ENCODE data around the gene ARIH2. TPM values are rescaled to one million over a fixed set of nuclear protein-coding genes. Genes with fewer than 3 reads are reported as not detected.

The ARIH2 gene
- total and polyA plus RNA-seq, 2 of the 8 experiments (the other 6 are each of a cell fraction or from before 2014, with no cell fraction given) = 72.9 to 136 TPM

DNA sequence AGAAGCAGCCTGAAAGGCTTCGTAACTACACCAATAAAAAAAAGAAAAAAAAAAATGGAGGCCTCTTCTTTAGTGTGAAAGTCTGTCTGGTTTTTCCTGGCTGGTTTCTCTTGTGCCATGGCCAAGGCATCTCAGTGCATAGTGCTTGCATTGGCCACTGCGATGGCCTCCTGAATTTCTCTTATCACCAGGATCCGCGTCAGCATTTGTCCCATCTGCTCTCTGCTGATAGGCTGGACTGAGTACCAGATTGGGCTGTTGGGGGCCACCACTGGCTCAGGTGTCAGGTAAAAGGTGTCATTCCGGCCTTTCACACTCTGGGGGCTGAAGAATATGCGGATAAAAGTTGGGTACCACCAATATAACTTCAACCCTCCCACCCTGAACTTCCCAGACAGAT lies 111.7 kb downstream of the ARIH2 start:
- H4K91ac ChIP-seq (replicated peaks; ENCODE audit: insufficient read length, low read length) = no peak overlapping the region
- no peak overlapping the region for H2BK5ac ChIP-seq (ENCODE audit: low read depth, low read length)
- H3K79me2 ChIP-seq (ENCODE audit: control insufficient read depth in 1 of 2, insufficient read depth in 2 of 2, low read length in 2 of 2) = peaks cover 4 to 15% of the 10 kb centered on the region in 2 experiments; a peak in 3 of 4 replicates
- H3K4me3 ChIP-seq (ENCODE audit: extremely low read depth in 1 of 4, insufficient read depth in 2 of 4, low read depth in 3 of 4, low read length in 4 of 4) = no peak overlapping the region
- no peak for FAIRE-seq
- H3K9ac ChIP-seq (replicated peaks in 1 of 4; ENCODE audit: extremely low read depth in 1 of 4, low read depth in 3 of 4, low read length in 3 of 4) = no peak overlapping the region
- no peak overlapping the region for H2AK5ac ChIP-seq (ENCODE audit: low read depth, low read length)
- no peaks in the 10 kb centered on the region; a peak in 1 of 7 replicates for H3K27me3 ChIP-seq (replicated peaks in 1 of 4; ENCODE audit: control insufficient read depth in 3 of 4, extremely low read depth in 1 of 4, insufficient read depth in 3 of 4, low read length in 3 of 4)
- H3K36me3 ChIP-seq (ENCODE audit: control insufficient read depth in 2 of 4, insufficient read depth in 4 of 4, low read length in 3 of 4) = peaks cover 36 to 68% (median 56%) of the 10 kb centered on the region in 4 experiments
- H4K8ac ChIP-seq (ENCODE audit: extremely low read depth, insufficient read depth, low read length) = no peak overlapping the region
- peaks cover 11 to 18% of the 10 kb centered on the region in 2 experiments for H4K20me1 ChIP-seq (replicated peaks in 1 of 2; ENCODE audit: control insufficient read depth in 1 of 2, insufficient read depth in 2 of 2, low read length in 2 of 2)
- no peak overlapping the region for H3K56ac ChIP-seq (replicated peaks; ENCODE audit: insufficient read length, low read depth, low read length)
- H3K4ac ChIP-seq (replicated peaks; ENCODE audit: insufficient read length, low read depth, low read length) = no peak overlapping the region
- H3K9me3 ChIP-seq (ENCODE audit: insufficient read depth in 2 of 2, low read depth in 1 of 2, low read length in 1 of 2) = no peaks in the 10 kb centered on the region
- TF ChIP-seq USF2 (IDR thresholded peaks at IDR 0.05; ENCODE audit: low read length) (no peak), MAX (IDR thresholded peaks at IDR 0.05) (no peak)
- DNase-seq (ENCODE audit: low read depth in 1 of 2, low spot score in 2 of 2) = no peak
- H3K27ac ChIP-seq (ENCODE audit: low read depth, low read length) = no peak overlapping the region
- WGBS, 2 experiments (ENCODE audit: extremely low coverage in 1 of 2, insufficient coverage in 1 of 2, insufficient read length in 1 of 2, insufficient replicate concordance in 2 of 2, low coverage in 1 of 2, low lambda C conversion rate in 2 of 2, missing lambda C conversion rate in 1 of 2) = 87% methylated on average over 6 of the region's 6 CpGs; no CpG with 5 or more reads in 1 of the 2 experiments
- H3K23ac ChIP-seq (ENCODE audit: insufficient read length) = no peak overlapping the region
- peaks cover 0 to 8% (median 6%) of the 10 kb centered on the region in 4 experiments; a peak in 5 of 7 replicates for H3K4me1 ChIP-seq (replicated peaks in 1 of 4; ENCODE audit: control insufficient read depth in 3 of 4, insufficient read depth in 4 of 4, low read length in 3 of 4)
- H2BK120ac ChIP-seq (replicated peaks; ENCODE audit: low read depth, low read length) = no peak overlapping the region
- no peak overlapping the region for H3K18ac ChIP-seq (ENCODE audit: extremely low read depth, low read length)
- no peak overlapping the region for H2BK20ac ChIP-seq (ENCODE audit: low read length)
- no peak overlapping the region for H3K4me2 ChIP-seq (ENCODE audit: insufficient read depth in 1 of 2, low read depth in 2 of 2, low read length in 2 of 2)
- no peak overlapping the region for H2AFZ ChIP-seq (ENCODE audit: low read length)
- H3K79me1 ChIP-seq (ENCODE audit: low read depth, low read length) = peaks cover 8% of the 10 kb centered on the region
- POLR2A ChIA-PET (ENCODE audit: partially characterized antibody) = interaction anchor here (0.6 to 5.5 kb wide), 4 partner anchors 8 to 198 kb away, joined by 3 to 41 read pairs (median 3); partner anchors contain the start of gene NDUFAF3
- H3K14ac ChIP-seq (ENCODE audit: insufficient read length) = no peak overlapping the region
- H3K23me2 ChIP-seq (ENCODE audit: low read depth, low read length) = peaks cover 7% of the 10 kb centered on the region
- H4K5ac ChIP-seq (ENCODE audit: insufficient read length, low read depth, low read length) = no peak overlapping the region
- no peak overlapping the region for H2BK12ac ChIP-seq (ENCODE audit: low read depth, low read length)
- no peak overlapping the region for H2BK15ac ChIP-seq (ENCODE audit: low read length)
- CTCF ChIA-PET (ENCODE audit: partially characterized antibody) = interaction anchor here (0.6 to 2.4 kb wide), 2 partner anchors 8 to 11 kb away, joined by 3 to 9 read pairs; partner anchors contain the start of gene NDUFAF3

Data from H1 (cell line).